ENCODE results near the gene EHMT1. TPM values are rescaled to one million over a fixed set of nuclear protein-coding genes. Genes with fewer than 3 reads are reported as not detected.
"Not testable (repeated sequence)": the region's sequence is repeated elsewhere in the genome, so short reads cannot be mapped to it uniquely, and the experiment has no call there.

The EHMT1 gene
- total RNA-seq, 1 donor from 2014 or later, result 59.9 TPM

DNA sequence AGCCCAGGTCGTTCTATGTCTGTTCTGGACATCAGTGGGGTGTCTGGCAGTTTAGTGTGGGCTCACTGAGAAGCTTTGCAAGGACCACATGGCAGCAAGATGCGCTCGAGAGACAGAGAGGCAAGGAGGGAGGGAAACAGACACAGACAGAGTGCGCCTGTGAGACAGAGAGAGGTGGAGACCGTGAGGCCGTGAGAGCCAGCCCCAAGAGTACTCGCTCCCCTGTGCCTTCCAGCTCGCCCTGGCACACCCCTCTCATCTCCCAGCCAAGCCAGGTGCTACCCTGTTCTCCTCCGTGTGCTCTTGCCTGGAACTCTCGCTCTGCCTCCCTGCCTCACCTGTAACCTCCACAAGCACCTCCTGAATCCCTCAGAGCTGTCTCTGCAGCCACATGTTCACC, 106.8 kb downstream of the EHMT1 start:
- no peak for DNase-seq (ENCODE audit: low read depth)
- Histone ChIP-seq H3K4me3 (ENCODE audit: low read depth, low read length) (no peak overlapping the region), H3K36me3 (ENCODE audit: control insufficient read depth, insufficient read depth, low read length) (peaks cover 1% of the 10 kb centered on the region), H3K27me3 (ENCODE audit: control insufficient read depth, insufficient read depth, low read length) (no peaks in the 10 kb centered on the region)
- TF ChIP-seq, protein P1, sequence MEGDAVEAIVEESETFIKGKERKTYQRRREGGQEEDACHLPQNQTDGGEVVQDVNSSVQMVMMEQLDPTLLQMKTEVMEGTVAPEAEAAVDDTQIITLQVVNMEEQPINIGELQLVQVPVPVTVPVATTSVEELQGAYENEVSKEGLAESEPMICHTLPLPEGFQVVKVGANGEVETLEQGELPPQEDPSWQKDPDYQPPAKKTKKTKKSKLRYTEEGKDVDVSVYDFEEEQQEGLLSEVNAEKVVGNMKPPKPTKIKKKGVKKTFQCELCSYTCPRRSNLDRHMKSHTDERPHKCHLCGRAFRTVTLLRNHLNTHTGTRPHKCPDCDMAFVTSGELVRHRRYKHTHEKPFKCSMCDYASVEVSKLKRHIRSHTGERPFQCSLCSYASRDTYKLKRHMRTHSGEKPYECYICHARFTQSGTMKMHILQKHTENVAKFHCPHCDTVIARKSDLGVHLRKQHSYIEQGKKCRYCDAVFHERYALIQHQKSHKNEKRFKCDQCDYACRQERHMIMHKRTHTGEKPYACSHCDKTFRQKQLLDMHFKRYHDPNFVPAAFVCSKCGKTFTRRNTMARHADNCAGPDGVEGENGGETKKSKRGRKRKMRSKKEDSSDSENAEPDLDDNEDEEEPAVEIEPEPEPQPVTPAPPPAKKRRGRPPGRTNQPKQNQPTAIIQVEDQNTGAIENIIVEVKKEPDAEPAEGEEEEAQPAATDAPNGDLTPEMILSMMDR (IDR thresholded peaks at IDR 0.05; ENCODE audit: insufficient read depth, low read length, poor library complexity, severe bottlenecking), result no peak

DNA sequence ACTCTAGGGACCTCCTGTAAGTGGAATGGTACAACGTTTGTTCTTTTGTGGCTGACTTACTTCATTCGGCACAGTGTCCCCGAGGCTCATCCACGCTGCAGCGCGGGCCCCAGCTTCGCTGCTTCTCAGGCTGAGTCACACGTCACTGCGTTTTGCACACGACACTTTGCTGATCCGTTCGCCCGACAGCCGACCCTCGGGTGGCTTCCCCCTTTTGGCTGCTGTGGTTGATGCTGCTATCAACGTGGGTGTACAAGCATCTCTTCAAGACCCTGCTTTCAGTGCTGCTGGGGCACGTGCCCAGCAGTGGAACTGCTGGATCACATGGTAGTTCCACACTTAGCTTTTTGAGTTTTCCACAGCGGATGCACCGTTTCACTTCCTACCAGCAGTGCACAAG, 107.5 kb downstream of the EHMT1 start:
- not testable (repeated sequence) for H3K4me3 ChIP-seq (ENCODE audit: low read depth, low read length); DNase-seq (ENCODE audit: low read depth); H3K36me3 ChIP-seq (ENCODE audit: control insufficient read depth, insufficient read depth, low read length); H3K27me3 ChIP-seq (ENCODE audit: control insufficient read depth, insufficient read depth, low read length)

DNA sequence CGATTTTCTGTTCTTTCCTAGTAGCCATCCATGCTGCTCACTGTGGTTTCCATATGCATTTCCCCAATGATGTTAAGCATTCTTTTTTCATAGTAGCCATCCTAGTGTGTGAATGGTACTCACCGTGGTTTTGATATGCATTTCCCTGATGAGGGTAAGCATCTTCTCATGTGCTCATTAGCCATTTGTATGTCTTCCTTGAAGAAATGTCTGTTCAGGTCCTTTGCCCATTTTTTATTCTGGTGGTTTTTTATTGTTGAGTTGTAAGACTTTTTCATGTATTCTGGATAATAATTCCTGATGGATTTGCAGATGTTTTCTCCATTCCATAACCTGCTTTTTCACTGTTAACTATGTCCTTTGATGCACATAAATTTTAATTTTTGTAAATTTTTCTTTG, 108.0 kb downstream of the EHMT1 start:
- TF ChIP-seq, protein P1 (IDR thresholded peaks at IDR 0.05; ENCODE audit: insufficient read depth, low read length, poor library complexity, severe bottlenecking), result no peak
- H3K4me3 ChIP-seq (ENCODE audit: low read depth, low read length), result no peak overlapping the region
- peaks cover 1% of the 10 kb centered on the region for H3K36me3 ChIP-seq (ENCODE audit: control insufficient read depth, insufficient read depth, low read length)
- DNase-seq (ENCODE audit: low read depth), result no peak
- H3K27me3 ChIP-seq (ENCODE audit: control insufficient read depth, insufficient read depth, low read length), result no peaks in the 10 kb centered on the region

DNA sequence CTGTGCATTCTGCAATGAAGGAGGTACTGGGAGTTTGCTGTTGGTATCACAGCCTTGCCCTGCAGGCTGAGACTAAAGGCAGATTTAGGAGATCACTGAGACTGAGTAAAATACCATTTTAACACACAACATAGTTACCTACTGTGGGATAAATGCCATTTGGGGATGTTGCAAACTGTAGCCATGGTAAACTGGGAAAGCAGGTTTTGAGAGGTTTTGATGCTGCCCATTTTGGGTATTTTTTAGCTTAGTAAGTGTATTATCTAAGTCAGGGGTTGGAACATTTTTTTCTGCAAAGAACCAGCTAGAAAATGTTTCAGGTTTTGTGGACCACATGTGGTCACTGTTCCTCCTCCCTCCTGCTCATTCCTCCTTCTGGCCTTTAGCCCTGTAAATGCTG, 108.9 kb downstream of the EHMT1 start:
- TF ChIP-seq, protein P1 (IDR thresholded peaks at IDR 0.05; ENCODE audit: insufficient read depth, low read length, poor library complexity, severe bottlenecking), result no peak
- peaks cover 1% of the 10 kb centered on the region for H3K36me3 ChIP-seq (ENCODE audit: control insufficient read depth, insufficient read depth, low read length)
- no peak for DNase-seq (ENCODE audit: low read depth)
- no peak overlapping the region for H3K4me3 ChIP-seq (ENCODE audit: low read depth, low read length)
- no peaks in the 10 kb centered on the region for H3K27me3 ChIP-seq (ENCODE audit: control insufficient read depth, insufficient read depth, low read length)

DNA sequence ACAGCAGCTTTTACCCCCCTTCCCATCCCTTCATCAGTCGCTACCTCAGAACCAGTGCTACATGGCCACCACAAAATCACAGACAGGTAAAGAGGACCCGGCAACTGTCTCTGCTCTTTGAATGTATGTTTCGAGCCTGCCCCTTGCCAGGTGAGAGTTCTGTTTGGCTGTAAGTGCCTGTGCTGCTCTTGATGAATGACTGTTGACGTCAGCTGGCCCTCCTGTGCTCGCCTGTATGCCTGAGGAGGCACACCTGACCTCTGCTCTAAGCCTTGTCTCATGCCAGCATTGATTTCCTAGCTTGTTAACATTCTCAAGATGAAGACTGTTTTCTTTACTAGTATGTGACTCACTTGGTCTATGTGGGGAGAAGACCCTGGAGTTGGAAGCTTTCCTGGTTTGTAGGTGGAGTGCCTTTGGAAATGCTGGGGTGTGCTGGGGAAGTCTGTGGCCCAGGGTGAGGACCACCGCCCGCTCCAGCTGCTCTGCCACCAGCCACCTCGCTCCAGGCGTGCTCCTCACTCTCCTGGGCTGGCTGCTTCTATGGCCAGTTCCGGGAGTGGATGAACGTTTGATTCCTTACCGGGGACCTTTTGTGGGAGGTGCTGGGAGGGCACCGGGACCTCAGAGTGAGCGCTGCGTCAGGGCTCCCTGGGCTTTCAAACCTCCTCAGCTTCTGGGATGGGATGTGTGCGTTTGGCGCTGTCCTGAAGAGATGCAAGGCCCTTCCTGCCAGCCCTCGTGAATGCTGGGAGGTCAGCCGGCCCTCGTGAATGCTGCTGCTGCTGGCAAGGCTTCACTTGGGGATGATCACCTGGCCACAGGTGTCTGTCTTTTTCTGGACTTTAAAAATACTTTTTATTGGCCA, 109.9 kb downstream of the EHMT1 start:
- no peak for DNase-seq (ENCODE audit: low read depth)
- Histone ChIP-seq H3K36me3 (ENCODE audit: control insufficient read depth, insufficient read depth, low read length) (peaks cover 1% of the 10 kb centered on the region), H3K27me3 (ENCODE audit: control insufficient read depth, insufficient read depth, low read length) (no peaks in the 10 kb centered on the region), H3K4me3 (ENCODE audit: low read depth, low read length) (no peak overlapping the region)
- TF ChIP-seq, protein P1 (IDR thresholded peaks at IDR 0.05; ENCODE audit: insufficient read depth, low read length, poor library complexity, severe bottlenecking), result no peak

DNA sequence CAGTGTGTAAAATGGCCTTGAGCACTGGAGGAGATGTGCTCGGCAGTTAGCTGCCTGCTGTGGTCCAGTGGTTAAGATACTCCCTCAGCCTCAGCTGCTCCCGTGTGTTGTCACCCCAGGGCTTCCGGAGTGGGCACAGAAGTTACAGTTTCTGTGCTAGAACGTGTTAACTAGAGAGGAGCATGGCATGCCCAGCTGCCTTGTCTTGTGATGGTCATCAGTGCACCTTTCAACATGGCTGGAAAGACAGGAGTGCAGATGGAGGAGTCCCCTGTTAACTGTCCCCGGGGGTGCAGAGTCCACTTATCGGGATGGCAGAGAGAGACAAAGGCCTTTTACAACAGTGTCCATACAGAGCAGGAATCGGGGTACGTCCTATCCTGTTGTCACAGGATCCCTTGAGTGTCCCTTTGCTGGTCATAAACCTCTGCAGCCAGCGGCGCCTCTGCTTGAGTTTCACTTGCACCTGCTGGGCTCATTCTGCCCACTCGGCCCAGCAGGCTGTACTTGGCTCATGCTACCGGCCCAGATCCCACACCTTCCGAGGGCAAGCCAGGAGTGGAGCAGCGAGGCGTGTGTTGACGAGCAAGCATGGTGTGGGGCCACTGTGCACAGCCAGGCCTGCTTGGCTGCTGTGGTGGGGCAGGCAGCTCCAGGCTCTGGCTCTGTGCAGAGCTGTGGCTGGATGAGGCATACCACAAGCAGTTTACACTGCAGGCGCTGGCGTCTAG, 112.6 kb downstream of the EHMT1 start:
- Histone ChIP-seq H3K36me3 (ENCODE audit: control insufficient read depth, insufficient read depth, low read length) (peaks cover 2% of the 10 kb centered on the region), H3K4me3 (ENCODE audit: low read depth, low read length) (no peak overlapping the region), H3K27me3 (ENCODE audit: control insufficient read depth, insufficient read depth, low read length) (no peaks in the 10 kb centered on the region)
- no peak for DNase-seq (ENCODE audit: low read depth)
- TF ChIP-seq, protein P1 (IDR thresholded peaks at IDR 0.05; ENCODE audit: insufficient read depth, low read length, poor library complexity, severe bottlenecking), result no peak

Measured in kidney epithelial cell (primary cell).